ENCODE data around the gene KAT8.

DNA sequence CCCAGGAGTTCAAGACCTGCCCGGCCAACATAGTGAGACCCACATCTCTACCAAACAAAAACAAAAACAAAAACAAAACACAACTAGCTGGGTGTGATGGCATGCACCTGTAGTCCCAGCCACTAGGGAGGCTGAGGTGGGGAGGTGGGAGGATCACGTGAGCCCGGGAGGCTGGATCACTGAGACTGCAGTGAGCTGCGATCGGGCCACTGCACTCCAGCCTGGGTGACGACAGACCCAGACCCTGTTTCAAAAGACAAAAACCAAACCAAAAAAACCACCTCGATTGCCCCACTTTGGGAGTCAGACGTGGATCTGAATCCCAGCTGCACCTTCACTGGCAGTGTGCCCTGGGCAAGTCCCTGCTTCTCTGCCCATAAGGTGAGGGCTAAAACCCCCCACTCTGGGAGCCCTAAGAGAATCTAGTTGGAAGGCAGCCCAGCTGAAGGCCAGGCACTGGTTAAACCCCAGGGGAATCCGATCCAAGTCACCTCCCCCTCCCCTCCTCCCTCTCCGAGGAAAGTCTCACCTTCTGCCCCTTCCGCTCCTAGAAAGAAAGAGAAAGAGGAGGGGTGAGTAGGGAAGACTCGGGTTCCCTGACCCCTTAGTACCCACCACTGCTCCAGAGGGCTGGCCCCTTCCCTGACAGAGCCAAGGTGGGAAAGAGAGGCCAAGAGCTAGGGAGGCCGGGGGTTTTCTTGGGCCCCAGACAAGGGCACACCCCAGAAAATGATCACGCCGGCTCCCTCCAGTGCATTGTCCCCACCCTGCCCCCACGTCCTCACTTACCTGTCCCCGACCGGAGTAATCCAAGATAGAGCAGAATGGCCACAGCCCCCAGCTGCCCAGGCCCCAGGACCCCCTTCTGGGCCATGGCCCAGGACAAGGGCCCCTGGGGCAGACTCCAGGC lies 17.4 kb downstream of the KAT8 start:
- no peak for TF ChIP-seq CTCF (IDR thresholded peaks at IDR 0.05; ENCODE audit: low read length)
- no peak for TF ChIP-seq EZH2phosphoT487 (IDR thresholded peaks at IDR 0.05; ENCODE audit: low read length)
